ENCODE measurements around the gene R3HDM4. TPM values are rescaled to one million over a fixed set of nuclear protein-coding genes. Genes with fewer than 3 reads are reported as not detected.

The R3HDM4 gene
- total and polyA plus RNA-seq, 4 donors, result 14.1 to 72.4 (median 20.2) TPM

DNA sequence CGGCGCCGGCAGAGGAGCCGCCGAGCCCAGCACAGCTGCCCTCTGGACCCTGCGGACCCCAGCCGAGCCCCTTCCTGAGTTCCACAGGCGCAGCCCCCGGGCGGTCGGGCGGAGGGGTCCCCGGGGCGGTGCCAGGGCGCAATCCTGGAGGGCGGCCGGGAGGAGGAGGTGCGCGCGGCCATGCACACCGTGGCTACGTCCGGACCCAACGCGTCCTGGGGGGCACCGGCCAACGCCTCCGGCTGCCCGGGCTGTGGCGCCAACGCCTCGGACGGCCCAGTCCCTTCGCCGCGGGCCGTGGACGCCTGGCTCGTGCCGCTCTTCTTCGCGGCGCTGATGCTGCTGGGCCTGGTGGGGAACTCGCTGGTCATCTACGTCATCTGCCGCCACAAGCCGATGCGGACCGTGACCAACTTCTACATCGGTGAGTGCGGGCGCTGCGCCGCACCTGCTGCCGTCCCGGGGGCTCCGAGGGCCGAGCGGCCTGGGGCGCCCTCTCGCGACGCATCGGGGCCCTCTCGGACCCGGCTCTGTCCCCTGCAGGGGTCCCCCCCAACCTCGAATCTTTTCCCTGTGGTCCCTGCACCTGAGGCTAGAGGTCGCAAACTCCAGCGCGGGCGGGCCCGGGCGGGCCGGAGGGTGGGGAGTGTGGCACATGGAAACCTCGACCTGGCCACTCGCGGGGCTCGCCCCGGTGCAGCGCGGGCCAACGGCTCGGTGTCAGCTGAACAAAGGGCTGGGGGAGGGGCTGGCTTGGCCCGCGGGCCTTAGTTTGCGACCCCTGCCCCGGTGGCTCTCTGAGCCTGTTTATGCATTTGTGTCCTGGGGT, 4.5 kb upstream of the R3HDM4 start, which contains the start of gene KISS1R:
KISS1R (plus strand) TSS at position 11 of the 829 bp plus-strand sequence; CDS start at position 181, 170 bp downstream.
- TF ChIP-seq GABPA (IDR thresholded peaks at IDR 0.05 in 1 of 2, conservative IDR thresholded peaks at IDR 0.05 in 1 of 2), result no peak
- no peak for TF ChIP-seq EGR1 (IDR thresholded peaks at IDR 0.05; ENCODE audit: low read depth in 2 of 2)
- TF ChIP-seq, protein P1, sequence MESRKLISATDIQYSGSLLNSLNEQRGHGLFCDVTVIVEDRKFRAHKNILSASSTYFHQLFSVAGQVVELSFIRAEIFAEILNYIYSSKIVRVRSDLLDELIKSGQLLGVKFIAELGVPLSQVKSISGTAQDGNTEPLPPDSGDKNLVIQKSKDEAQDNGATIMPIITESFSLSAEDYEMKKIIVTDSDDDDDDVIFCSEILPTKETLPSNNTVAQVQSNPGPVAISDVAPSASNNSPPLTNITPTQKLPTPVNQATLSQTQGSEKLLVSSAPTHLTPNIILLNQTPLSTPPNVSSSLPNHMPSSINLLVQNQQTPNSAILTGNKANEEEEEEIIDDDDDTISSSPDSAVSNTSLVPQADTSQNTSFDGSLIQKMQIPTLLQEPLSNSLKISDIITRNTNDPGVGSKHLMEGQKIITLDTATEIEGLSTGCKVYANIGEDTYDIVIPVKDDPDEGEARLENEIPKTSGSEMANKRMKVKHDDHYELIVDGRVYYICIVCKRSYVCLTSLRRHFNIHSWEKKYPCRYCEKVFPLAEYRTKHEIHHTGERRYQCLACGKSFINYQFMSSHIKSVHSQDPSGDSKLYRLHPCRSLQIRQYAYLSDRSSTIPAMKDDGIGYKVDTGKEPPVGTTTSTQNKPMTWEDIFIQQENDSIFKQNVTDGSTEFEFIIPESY (IDR thresholded peaks at IDR 0.05), result no peak
- TF ChIP-seq, protein P2, sequence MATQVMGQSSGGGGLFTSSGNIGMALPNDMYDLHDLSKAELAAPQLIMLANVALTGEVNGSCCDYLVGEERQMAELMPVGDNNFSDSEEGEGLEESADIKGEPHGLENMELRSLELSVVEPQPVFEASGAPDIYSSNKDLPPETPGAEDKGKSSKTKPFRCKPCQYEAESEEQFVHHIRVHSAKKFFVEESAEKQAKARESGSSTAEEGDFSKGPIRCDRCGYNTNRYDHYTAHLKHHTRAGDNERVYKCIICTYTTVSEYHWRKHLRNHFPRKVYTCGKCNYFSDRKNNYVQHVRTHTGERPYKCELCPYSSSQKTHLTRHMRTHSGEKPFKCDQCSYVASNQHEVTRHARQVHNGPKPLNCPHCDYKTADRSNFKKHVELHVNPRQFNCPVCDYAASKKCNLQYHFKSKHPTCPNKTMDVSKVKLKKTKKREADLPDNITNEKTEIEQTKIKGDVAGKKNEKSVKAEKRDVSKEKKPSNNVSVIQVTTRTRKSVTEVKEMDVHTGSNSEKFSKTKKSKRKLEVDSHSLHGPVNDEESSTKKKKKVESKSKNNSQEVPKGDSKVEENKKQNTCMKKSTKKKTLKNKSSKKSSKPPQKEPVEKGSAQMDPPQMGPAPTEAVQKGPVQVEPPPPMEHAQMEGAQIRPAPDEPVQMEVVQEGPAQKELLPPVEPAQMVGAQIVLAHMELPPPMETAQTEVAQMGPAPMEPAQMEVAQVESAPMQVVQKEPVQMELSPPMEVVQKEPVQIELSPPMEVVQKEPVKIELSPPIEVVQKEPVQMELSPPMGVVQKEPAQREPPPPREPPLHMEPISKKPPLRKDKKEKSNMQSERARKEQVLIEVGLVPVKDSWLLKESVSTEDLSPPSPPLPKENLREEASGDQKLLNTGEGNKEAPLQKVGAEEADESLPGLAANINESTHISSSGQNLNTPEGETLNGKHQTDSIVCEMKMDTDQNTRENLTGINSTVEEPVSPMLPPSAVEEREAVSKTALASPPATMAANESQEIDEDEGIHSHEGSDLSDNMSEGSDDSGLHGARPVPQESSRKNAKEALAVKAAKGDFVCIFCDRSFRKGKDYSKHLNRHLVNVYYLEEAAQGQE (IDR thresholded peaks at IDR 0.05), result no peak
- TF ChIP-seq, protein P3, sequence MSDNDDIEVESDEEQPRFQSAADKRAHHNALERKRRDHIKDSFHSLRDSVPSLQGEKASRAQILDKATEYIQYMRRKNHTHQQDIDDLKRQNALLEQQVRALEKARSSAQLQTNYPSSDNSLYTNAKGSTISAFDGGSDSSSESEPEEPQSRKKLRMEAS (IDR thresholded peaks at IDR 0.05), result no peak
- TF ChIP-seq FOXA1 (IDR thresholded peaks at IDR 0.05), result no peak
- TF ChIP-seq, protein P4, sequence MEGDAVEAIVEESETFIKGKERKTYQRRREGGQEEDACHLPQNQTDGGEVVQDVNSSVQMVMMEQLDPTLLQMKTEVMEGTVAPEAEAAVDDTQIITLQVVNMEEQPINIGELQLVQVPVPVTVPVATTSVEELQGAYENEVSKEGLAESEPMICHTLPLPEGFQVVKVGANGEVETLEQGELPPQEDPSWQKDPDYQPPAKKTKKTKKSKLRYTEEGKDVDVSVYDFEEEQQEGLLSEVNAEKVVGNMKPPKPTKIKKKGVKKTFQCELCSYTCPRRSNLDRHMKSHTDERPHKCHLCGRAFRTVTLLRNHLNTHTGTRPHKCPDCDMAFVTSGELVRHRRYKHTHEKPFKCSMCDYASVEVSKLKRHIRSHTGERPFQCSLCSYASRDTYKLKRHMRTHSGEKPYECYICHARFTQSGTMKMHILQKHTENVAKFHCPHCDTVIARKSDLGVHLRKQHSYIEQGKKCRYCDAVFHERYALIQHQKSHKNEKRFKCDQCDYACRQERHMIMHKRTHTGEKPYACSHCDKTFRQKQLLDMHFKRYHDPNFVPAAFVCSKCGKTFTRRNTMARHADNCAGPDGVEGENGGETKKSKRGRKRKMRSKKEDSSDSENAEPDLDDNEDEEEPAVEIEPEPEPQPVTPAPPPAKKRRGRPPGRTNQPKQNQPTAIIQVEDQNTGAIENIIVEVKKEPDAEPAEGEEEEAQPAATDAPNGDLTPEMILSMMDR (IDR thresholded peaks at IDR 0.05; ENCODE audit: low read depth, low read length, missing input control), result peak; percentile 23
- no peak for TF ChIP-seq SP1 (IDR thresholded peaks at IDR 0.05)
- TF ChIP-seq RAD21 (IDR thresholded peaks at IDR 0.05), result peak; percentile 34 to 61
- TF ChIP-seq TAF1 (conservative IDR thresholded peaks at IDR 0.05), result no peak
- no peak for TF ChIP-seq JUND (IDR thresholded peaks at IDR 0.05)
- TF ChIP-seq HNF4A (conservative IDR thresholded peaks at IDR 0.05), result no peak
- TF ChIP-seq HNF4G (IDR thresholded peaks at IDR 0.05), result no peak
- TF ChIP-seq, protein P5, sequence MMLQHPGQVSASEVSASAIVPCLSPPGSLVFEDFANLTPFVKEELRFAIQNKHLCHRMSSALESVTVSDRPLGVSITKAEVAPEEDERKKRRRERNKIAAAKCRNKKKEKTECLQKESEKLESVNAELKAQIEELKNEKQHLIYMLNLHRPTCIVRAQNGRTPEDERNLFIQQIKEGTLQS (IDR thresholded peaks at IDR 0.05), result no peak
- H3K27me3 ChIP-seq (ENCODE audit: control insufficient read depth in 4 of 4, insufficient read depth in 4 of 4, low read length in 3 of 4), result peaks cover 0 to 15% (median 3%) of the 10 kb centered on the region in 4 donors
- 2% methylated on average over 87 of the region's 87 CpGs for WGBS

More for the DNA sequence above, 4.5 kb upstream of the R3HDM4 start, which contains the start of gene KISS1R:
- H3K4me3 ChIP-seq (ENCODE audit: low read depth in 1 of 3, low read length in 3 of 3), result peak within 1 kb of the TSS in 1 of 3 donors; percentile 35
- H3K9me3 ChIP-seq (ENCODE audit: control insufficient read depth in 4 of 4, low read length in 3 of 4), result no peaks in the 10 kb centered on the region
- peaks cover 0 to 32% (median 16%) of the 10 kb centered on the region in 4 donors for H3K4me1 ChIP-seq (ENCODE audit: control insufficient read depth in 4 of 4, insufficient read depth in 4 of 4, low read length in 3 of 4)
- H3K27ac ChIP-seq (ENCODE audit: low read depth in 1 of 2, low read length in 2 of 2), result no peak within 1 kb of the TSS
- H3K9ac ChIP-seq (ENCODE audit: low read depth in 1 of 2, low read length in 2 of 2), result no peak within 1 kb of the TSS
- DNase-seq (ENCODE audit: low spot score), result peak; percentile 54
- H3K36me3 ChIP-seq (ENCODE audit: control insufficient read depth in 4 of 4, insufficient read depth in 3 of 4, low read depth in 1 of 4, low read length in 3 of 4), result no peaks in the 10 kb centered on the region

Measured in liver (tissue), 9 donors.